GM18870 (cell line): ENCODE measurements around the gene ZBTB37.
"Not testable (repeated sequence)": the region's sequence is repeated elsewhere in the genome, so short reads cannot be mapped to it uniquely, and the experiment has no call there.

Experiments
- ATAC-seq: cut with Tn5 transposase; IDR thresholded peaks from one replicate; pipeline ENCODE4 v1.9.1; 2021; ENCODE audit warnings: moderate library complexity; ENCODE audit not compliant: unreplicated experiment

ZBTB37 gene

DNA sequence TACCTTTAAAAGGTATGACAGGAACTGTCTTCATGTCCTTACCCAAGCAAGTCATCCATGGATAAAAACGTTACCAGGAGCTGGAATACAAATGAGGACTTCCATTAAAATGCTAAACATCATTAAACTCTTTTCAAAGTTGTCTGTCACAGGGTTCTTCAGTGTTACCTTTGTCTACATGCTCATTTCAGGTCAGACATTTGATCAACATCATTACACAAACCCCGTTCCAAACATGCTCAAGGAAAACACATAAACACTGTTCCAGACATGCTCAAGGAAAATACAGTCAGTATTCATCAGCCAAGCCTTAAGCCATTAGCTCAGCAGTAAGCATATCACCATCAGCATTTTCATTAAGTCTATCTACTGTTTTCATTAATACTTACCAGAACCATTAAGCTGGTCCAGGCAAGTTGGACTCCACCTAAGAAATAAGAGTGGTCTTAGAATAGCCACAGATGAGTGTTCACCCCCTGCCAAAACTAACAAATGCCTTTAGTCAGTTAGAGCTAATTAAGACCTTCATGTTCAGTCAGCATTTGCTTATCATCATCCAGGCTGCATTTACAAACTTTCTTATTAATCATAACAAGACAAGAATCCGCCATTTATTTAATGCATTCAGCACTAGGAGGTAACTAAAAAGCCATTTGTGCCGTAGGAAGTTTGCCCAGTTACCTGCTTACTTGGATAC is 2.6 kb upstream of the ZBTB37 start:
- no peak for ATAC-seq

DNA sequence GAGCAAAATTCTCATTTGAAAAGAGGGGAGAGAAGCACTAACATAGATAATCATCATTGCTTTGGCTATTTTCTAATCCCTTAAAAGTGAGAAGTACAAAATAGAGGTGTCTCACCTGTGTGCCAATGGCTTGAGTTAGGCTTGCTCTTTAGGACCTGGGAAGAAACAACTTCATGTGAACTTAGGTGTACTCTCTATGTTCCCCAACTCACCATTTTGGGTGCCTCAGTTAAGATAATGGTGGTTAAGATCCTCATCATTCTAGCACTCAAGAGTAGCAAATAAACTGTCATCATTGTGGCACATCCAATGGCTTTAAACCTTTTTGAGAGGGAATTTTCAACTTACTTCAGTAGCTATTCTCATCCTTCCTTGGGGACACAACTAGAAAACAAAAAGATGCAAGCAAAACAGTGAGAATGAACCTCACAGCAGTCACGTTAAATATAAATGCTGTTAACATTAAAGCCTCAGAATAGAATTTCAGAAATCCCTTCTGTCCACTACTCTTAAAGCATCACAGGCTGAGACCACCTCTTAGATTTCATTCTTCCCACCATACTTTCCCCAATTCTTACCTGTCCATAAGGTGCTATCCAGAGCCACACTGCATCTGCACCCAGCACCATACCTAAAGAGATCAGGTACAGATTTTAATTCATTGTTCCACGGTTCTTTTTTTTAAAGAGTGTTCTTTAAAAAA is 1.6 kb upstream of the ZBTB37 start:
- no peak for ATAC-seq

DNA sequence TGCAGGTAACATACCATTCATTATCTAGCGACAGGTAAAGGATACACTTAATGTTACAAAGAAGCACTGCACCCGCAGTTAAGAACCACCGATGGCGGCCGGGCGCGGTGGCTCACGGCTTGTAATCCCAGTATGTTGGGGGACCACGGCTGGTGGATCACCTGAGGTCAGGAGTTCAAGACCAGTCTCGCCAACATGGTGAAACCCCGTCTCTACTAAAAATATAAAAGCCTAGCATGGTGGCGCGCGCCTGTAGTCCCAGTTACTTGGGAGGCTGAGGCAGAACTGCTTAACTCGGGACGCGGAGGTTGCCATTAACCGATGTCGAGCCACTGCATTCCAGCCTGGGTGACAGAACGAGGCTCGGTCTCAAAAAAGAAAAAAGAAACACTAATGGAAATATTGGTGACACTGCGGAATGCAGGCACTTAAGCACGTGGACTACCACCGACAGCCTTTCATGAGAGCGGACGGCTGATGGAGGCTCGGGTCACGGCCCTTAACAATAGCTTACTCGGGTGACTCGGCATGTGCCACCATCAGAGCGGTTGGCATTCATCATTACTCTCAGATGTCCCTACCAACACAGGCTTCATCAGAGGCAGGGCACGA is 933 bp upstream of the ZBTB37 start:
- no peak for ATAC-seq

DNA sequence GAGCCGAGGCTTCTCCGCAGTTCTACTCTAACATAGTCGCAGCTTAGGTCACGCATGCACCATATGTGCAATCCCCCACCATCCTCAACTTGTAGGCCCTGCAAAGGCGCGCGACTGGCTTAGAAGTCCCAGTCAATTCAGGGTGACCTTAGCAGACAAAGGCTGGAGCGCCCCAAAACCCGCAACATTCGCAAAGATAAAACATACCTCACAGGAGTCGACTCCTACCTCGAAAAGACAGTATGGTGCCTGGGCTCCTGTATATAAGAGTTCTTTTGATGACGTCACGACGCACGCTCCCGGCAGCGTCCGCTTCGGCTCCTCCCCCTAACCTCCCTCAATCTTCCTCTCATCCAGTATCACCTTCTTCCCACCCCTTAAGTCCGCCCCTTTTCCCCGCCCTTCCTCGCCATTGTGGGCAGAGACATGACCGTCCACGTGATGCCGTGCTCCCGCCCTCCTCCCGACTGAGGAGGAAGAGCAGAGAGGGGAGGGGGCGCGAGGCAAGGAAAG is 371 bp upstream of the ZBTB37 start, which contains the start of gene GAS5:
TSS of gene GAS5 (minus strand) at position 237 of the 513 bp plus-strand sequence.
- ATAC-seq: peak; percentile 80

DNA sequence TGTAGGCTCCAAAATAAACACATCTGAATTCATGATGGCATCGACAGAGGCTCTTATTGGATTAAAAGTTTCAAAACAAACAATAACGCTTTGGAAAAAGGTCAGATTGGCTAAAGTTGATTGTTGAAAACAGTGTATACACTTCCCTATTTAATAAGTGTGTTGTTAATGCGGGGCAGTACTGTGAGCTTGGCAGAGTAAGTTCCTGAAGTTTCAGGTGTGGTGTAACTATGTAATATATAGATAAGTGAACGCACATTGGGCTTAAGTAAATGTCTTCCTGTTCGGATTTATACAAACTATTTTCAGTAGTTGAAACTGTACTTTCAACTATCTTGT is 810 bp downstream of the ZBTB37 start:
- no peak for ATAC-seq

DNA sequence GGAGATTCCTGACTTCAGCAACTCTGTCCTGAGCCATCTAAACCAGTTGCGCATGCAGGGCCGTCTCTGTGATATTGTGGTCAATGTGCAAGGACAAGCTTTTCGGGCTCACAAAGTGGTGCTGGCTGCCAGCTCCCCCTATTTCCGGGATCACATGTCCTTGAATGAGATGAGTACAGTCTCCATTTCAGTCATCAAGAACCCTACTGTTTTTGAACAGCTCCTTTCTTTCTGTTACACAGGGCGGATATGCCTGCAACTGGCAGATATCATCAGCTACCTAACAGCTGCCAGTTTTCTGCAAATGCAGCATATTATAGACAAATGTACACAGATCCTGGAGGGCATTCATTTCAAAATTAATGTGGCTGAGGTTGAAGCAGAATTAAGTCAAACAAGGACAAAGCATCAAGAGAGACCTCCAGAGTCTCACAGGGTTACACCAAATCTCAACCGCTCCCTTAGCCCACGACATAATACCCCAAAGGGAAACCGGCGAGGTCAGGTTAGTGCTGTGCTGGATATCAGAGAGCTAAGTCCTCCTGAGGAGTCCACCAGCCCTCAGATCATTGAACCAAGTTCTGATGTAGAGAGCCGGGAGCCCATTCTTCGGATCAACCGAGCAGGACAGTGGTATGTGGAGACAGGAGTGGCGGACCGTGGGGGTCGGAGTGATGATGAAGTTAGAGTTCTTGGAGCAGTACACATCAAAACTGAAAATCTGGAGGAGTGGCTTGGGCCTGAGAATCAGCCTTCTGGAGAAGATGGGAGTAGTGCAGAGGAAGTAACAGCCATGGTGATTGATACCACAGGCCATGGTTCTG is 2.3 kb downstream of the ZBTB37 start:
- no peak for ATAC-seq

DNA sequence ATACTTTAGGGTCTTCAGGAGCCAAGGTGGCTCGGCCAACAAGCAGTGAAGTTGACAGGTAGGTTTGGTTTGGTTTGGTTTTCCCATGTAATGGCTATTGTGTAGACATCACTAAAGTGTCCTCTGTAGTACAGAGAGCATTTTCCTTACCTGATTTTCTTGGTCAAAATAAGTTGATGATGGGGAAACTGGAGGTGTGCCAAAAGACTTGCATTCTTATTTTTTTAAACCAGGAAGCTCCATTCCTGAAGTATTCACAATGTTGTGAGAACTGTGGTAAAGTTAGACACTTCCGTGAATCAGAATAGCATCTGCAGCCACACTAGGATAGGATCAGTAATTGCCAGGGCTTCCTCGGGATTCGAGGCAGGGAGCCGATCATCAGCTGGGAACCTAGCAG is 2.9 kb downstream of the ZBTB37 start:
- ATAC-seq: no peak

DNA sequence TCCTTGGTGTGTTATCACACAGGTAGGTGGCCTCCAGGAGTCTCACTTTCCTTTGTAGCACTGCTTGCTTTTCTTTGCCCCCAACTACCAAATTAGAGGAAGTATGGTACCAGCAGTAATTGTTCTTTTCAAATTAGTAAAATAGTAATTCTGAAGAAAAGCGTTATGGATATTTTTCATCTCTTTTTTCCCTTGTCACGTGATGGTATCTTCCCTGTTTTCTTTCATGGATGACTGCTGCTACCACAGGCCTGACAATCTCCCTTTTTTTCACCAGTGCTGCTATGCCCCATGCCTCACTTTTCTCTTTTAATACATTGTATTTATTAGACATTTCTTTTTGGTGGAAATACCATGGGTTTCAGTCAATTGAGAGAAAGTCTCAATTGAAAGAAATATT is 3.3 kb downstream of the ZBTB37 start:
- ATAC-seq: no peak

DNA sequence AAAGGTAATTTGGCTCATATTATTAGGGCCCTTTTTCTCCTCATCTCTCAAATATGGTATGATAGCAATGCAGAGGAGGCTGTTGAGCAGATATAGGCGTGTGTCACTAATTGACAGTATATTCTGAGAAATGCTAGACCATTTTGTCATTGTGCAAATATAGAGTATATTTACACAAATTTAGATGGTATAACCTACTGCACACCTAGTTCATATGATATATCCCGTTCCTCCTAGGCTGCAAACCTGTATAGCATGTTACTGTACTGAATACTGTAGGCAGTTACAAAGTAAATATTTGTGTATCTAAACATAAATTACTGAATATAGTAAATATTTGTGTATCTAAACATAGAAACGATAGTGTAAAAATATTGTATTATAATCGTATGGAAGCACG is 8.6 kb downstream of the ZBTB37 start:
- ATAC-seq: no peak

DNA sequence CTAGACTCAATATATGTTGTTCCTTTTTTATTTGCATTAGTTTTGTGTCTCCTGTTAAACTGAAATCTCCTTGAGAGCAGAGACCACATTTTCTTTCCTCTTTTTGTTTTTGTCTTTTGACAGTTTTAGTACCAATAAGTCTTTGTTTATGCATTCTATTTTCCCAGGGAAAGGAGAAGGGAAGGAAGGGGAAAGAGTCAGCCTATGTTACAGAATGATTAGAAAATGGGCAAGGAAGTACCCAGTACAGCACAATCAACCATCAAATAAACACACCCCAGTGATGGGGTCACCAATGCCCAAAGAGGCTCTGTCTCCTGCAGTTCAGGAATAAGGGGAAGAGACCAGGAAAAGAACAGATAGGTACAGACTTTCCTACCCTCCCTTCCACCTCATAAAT is 10.1 kb downstream of the ZBTB37 start:
- no peak for ATAC-seq

DNA sequence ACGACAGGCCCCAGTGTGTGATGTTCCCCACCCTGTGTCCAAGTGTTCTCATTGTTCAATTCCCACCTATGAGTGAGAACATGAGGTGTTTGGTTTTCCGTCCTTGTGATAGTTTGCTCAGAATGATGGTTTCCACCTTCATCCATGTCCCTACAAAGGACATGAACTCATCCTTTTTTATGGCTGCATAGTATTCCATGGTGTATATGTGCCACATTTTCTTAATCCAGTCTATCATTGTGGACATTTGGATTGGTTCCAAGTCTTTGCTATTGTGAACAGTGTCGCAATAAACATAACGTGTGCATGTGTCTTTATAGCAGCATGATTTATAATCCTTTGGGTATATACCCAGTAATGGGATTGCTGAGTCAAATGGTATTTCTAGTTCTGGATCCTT is 12.9 kb downstream of the ZBTB37 start:
- ATAC-seq: not testable (repeated sequence)

DNA sequence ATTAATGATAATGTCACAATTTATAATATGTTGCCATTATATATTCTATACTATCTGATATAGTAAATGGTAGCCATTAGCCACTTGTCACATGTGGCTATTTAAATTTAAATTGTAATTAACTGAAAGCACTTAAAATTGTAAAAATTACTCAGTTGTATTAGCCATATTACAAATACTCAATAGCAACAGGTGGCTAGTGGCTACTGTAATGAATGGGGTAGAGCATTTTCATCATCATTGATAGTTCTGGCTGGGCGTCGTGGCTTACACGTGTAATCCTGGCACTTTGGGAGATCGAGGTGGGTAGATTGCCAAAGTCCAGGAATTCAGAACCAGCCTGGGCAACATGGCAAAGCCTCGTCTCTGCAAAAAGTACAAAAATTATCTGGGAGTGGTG is 16.5 kb downstream of the ZBTB37 start:
- ATAC-seq: no peak

DNA sequence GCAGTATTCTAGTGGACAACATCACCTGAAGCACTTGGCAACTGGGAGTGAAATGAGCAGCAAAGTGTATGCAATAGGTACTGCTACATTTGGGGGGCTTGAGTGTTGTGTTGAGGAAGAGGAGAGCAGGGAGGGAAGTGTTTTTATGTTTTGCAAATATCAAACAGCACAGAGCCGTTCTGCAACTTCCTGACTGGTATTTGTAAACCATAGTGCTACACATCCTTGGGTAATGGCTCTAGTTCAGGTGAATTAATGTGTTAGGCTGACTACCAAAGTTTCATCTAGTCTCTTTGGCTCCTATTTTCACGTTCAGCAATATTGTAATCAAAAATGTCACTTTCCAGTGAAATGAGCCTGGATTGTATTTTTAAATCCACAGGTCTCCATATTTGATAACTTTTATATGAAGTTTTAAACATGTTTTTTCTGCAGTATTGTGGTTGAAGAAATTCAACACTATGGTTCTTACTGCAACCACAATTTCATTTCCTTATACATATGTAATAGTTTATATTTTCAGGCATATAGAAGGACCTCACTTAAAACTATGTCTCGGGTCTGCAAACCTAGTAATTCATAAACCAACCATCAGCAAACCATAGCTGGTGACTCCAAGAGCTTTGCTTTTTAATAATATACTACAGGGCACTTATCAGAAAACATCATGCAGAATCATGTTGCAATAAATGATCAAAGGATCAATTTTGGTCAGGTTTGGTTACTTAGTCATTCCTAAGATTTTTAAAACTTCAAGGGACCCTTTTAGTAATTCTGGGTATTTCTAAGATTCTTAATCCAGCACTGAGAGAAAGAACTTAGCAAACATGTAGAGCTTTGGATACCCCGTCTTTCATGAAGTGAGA is 18.8 kb downstream of the ZBTB37 start:
- no peak for ATAC-seq

DNA sequence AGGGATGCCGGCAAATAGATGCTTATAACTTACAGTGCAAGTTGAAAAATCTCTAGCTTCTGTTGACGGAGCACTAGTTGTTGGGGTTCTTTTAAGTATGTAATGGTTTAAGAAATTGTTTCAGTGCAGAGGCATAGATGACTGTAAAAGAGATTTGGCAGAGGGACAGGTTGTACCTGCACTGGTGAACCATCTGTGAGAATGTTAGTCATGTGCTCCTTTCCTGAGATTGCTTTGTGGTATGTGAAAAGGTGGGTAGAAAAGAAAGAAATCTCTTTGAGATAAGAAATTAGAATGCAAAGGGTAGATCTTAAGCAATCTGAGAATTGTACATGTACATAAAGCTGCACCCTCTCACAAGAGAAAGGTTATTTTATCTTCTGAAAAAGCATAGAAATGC is 19.4 kb downstream of the ZBTB37 start:
- no peak for ATAC-seq

DNA sequence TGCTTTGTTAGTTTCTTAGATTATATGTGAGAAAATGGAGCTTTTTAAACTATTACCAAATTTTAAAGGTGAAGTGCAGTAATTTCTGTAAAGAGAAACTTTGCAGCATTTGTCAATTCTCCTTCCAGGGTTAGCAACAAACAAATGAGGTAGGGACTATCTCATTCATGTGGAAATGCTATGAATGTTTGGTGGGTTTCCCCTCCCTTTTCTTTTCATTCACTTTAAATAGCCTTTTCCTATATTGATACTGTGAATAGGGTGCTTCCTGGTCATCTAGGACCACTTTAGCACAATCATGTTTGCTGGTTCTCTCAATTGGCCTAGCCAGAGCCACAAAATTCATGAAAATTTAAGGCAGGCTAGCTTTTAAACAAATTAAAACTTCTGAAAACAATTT is 20.6 kb downstream of the ZBTB37 start:
- ATAC-seq: no peak

DNA sequence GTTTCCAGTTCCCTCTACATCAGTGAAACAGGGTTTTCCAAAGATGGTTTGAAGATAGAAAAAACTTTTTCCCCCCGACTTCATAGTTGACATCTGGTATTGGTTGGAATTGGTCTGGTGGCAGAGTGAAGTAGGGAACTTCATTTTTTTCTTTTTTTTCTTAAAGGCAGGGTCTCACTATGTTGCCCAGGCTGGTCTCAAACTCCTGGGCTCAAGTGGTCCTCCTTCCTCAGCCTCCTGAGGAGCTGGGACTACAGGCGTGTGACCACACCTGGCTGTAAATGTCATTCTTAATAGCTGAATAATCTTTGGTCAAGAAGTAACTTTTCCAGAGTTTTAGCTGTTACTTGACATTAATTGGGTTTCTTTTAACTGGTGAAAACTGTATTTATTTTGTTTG is 21.7 kb downstream of the ZBTB37 start:
- no peak for ATAC-seq

DNA sequence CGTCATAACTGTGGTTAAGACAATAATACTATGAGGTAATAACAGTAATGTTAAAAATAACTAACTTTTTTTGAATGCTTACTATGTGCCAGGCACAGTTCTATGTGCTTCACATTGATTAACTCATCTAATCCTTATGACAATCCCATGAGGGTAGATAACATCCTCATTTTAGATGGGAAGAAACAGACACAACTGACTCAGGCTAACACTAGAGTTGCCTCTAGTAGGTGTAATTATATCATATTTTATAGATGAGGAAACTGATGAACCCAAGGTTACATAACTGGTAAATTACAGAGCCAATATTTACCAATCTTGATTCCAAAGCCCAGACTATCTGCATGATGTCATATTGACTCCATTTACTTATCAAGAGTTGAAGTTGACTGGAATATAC is 25.4 kb downstream of the ZBTB37 start:
- ATAC-seq: no peak

DNA sequence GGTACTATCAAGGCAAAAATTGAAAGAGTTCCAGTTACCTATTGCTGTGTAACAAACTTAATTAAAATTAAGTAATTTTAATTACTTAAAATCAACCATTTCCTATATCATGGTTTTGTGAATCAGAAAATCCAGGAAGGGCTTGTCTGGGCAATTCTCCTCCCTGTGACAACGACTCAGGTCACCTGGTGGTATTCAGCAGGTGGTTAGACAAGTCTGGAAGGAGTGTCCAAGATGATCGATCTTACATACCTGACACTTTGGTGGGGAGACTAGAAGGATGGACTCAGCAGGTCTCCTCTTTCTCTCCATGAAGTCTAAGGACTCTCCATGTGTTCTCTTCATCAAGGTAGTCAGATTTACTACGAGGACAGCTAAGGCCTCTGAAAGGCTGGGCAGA is 26.0 kb downstream of the ZBTB37 start:
- no peak for ATAC-seq

DNA sequence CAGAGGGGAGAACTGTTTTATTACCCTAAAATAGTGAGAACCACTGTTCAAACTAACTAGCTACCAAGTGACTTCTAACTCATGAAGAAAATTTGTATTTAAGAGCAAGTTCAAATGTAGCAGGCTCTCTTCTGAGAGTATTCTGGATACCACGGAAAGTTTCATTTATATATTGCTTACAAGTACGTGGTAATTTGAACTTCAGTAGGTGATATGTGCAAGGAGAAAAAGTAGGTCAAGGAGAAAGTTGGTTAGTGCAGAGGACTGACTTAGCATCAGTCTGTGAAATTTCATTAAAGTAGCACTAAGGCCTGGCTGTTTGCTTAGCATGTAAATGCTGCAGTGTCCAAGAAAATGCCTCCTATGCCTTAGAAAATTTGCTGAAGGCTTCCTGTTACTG is 32.2 kb downstream of the ZBTB37 start:
- no peak for ATAC-seq

DNA sequence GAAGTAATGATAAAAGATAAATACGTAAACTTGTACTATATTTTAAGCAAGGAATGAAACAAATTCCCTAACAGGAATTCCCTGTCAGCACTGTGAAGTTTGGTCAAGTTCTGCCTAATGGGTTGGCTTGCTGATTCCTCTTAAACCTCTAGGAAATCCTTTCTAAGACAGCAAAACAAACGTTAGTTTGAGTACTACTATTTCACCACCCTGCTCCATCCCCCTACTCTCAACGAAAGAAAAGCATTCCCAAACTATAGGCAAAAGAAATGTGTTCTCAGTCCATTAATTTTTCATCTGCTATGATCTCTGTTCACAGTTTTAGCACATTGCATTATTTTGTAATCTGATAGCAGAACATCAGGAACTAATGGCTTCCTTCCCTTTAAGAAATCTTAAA is 32.8 kb downstream of the ZBTB37 start:
- no peak for ATAC-seq
